ENCODE results near the gene PTGES2. TPM values are rescaled to one million over a fixed set of nuclear protein-coding genes. Genes with fewer than 3 reads are reported as not detected.

Gene PTGES2
- total and polyA plus RNA-seq, 2 of the 13 experiments (the other 11 are each of a cell fraction or from before 2014, with no cell fraction given), result 63.7 to 79.8 TPM

DNA sequence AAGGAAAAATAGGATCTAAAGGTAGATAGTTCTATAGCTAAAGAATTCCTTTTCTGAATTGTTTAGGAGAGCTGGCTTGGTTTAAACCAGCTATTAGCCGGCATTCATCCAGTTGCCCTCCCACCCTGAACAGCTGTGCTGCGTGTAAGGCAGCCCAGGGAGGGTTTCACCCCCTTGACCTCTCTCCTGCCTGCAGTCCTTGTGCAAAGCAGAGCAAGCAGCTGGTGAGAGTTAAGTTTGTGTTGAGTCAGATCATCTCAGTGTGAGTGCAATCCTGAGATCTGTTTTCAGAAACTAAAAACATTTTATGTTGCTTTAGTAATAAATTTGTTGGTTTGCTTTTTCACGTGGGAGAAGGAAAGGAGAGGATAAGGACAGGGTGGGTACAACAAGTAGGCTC is 46.5 kb downstream of the PTGES2 start (continued):
- no peak for TF ChIP-seq ZNF878 (CRISPR knock-in tag; IDR thresholded peaks at IDR 0.05)
- no peak for TF ChIP-seq ZNF501 (CRISPR knock-in tag; IDR thresholded peaks at IDR 0.05)
- TF ChIP-seq SMYD3 (CRISPR knock-in tag; IDR thresholded peaks at IDR 0.05), result no peak
- no peak for TF ChIP-seq ZNF530 (CRISPR knock-in tag; IDR thresholded peaks at IDR 0.05; ENCODE audit: low read depth)
- TF ChIP-seq ZIK1 (CRISPR knock-in tag; IDR thresholded peaks at IDR 0.05; ENCODE audit: borderline replicate concordance, low read depth), result no peak
- TF ChIP-seq, protein P1, sequence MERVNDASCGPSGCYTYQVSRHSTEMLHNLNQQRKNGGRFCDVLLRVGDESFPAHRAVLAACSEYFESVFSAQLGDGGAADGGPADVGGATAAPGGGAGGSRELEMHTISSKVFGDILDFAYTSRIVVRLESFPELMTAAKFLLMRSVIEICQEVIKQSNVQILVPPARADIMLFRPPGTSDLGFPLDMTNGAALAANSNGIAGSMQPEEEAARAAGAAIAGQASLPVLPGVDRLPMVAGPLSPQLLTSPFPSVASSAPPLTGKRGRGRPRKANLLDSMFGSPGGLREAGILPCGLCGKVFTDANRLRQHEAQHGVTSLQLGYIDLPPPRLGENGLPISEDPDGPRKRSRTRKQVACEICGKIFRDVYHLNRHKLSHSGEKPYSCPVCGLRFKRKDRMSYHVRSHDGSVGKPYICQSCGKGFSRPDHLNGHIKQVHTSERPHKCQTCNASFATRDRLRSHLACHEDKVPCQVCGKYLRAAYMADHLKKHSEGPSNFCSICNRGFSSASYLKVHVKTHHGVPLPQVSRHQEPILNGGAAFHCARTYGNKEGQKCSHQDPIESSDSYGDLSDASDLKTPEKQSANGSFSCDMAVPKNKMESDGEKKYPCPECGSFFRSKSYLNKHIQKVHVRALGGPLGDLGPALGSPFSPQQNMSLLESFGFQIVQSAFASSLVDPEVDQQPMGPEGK (CRISPR knock-in tag; IDR thresholded peaks at IDR 0.05), result peak; percentile 44; the same call in 1 of the 2 replicates
- TF ChIP-seq ZNF264 (CRISPR knock-in tag; IDR thresholded peaks at IDR 0.05), result no peak
- TF ChIP-seq EEA1 (CRISPR knock-in tag; IDR thresholded peaks at IDR 0.05; ENCODE audit: borderline replicate concordance), result no peak
- TF ChIP-seq ZNF335 (CRISPR knock-in tag; IDR thresholded peaks at IDR 0.05), result no peak
- TF ChIP-seq TMF1 (CRISPR knock-in tag; IDR thresholded peaks at IDR 0.05; ENCODE audit: low read depth), result no peak
- TF ChIP-seq ZNF33A (CRISPR knock-in tag; IDR thresholded peaks at IDR 0.05; ENCODE audit: borderline replicate concordance), result no peak
- TF ChIP-seq LCORL (IDR thresholded peaks at IDR 0.05), result no peak
- no peak for TF ChIP-seq LCORL (CRISPR knock-in tag; IDR thresholded peaks at IDR 0.05)
- TF ChIP-seq SMC3 (IDR thresholded peaks at IDR 0.05; ENCODE audit: low read length), result no peak
- no peak for TF ChIP-seq ZNF572 (CRISPR knock-in tag; IDR thresholded peaks at IDR 0.05)
- no peak for TF ChIP-seq MAFG (CRISPR knock-in tag; IDR thresholded peaks at IDR 0.05)
- TF ChIP-seq PRPF4 (IDR thresholded peaks at IDR 0.05; ENCODE audit: low read depth, low read length, poor library complexity, severe bottlenecking), result no peak
- peak; percentile 61 for TF ChIP-seq NR2F6 (IDR thresholded peaks at IDR 0.05)
- TF ChIP-seq NR2F6 (CRISPR knock-in tag; IDR thresholded peaks at IDR 0.05), result peak; percentile 76
- no peak for TF ChIP-seq IRX3 (CRISPR knock-in tag; IDR thresholded peaks at IDR 0.05; ENCODE audit: borderline replicate concordance, low read depth)
- no peak for TF ChIP-seq ETV6 (CRISPR knock-in tag; conservative IDR thresholded peaks at IDR 0.05)
- TF ChIP-seq, protein P2, sequence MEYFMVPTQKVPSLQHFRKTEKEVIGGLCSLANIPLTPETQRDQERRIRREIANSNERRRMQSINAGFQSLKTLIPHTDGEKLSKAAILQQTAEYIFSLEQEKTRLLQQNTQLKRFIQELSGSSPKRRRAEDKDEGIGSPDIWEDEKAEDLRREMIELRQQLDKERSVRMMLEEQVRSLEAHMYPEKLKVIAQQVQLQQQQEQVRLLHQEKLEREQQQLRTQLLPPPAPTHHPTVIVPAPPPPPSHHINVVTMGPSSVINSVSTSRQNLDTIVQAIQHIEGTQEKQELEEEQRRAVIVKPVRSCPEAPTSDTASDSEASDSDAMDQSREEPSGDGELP (IDR thresholded peaks at IDR 0.05; ENCODE audit: borderline replicate concordance, low read depth), result peak; percentile 93
- TF ChIP-seq, protein P3, sequence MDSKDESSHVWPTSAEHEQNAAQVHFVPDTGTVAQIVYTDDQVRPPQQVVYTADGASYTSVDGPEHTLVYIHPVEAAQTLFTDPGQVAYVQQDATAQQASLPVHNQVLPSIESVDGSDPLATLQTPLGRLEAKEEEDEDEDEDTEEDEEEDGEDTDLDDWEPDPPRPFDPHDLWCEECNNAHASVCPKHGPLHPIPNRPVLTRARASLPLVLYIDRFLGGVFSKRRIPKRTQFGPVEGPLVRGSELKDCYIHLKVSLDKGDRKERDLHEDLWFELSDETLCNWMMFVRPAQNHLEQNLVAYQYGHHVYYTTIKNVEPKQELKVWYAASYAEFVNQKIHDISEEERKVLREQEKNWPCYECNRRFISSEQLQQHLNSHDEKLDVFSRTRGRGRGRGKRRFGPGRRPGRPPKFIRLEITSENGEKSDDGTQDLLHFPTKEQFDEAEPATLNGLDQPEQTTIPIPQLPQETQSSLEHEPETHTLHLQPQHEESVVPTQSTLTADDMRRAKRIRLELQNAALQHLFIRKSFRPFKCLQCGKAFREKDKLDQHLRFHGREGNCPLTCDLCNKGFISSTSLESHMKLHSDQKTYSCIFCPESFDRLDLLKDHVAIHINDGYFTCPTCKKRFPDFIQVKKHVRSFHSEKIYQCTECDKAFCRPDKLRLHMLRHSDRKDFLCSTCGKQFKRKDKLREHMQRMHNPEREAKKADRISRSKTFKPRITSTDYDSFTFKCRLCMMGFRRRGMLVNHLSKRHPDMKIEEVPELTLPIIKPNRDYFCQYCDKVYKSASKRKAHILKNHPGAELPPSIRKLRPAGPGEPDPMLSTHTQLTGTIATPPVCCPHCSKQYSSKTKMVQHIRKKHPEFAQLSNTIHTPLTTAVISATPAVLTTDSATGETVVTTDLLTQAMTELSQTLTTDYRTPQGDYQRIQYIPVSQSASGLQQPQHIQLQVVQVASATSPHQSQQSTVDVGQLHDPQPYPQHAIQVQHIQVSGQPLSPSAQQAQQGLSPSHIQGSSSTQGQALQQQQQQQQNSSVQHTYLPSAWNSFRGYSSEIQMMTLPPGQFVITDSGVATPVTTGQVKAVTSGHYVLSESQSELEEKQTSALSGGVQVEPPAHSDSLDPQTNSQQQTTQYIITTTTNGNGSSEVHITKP (CRISPR knock-in tag; IDR thresholded peaks at IDR 0.05; ENCODE audit: low read depth), result no peak
- TF ChIP-seq HNF4G (IDR thresholded peaks at IDR 0.05; ENCODE audit: borderline replicate concordance, low read depth, low read length), result no peak
- no peak for TF ChIP-seq HNF4G (CRISPR knock-in tag; IDR thresholded peaks at IDR 0.05; ENCODE audit: borderline replicate concordance, low read depth)
- no peak for TF ChIP-seq GABPB1 (CRISPR knock-in tag; IDR thresholded peaks at IDR 0.05)
